HL-60 (cell line): Measurements from ENCODE around the gene PLXNB3.

Source experiments
- TF ChIP-seq, protein P1 (sequence below): IDR thresholded peaks from one replicate; pipeline ENCODE4 v1.5.1; 2011; ENCODE audit warnings: low read length, control low read depth, inconsistent platforms; ENCODE audit not compliant: insufficient read depth
- TF ChIP-seq, protein P2 (sequence below): IDR thresholded peaks from 2 replicates; pipeline ENCODE4 v1.6.1; 2012; ENCODE audit warnings: low read depth; ENCODE audit not compliant: insufficient replicate concordance

DNA sequence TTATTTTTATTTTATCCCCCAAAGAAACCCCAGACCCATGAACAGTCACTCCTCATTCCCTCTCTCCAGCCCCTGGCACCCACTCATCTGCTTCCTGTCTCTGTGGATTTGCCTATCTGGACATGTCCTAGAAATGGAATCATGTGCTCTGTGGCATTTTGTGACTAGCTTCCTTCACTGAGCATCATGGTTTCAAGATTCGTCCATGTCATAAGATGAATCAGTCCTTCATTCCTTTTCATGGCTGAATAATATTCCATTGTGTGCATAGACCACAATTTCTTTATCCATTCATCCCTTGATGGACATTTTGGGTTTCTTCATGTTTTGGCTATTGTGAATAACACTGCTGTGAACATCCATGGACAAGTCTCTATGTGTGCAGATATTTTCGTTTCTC is 29.2 kb upstream of the PLXNB3 start:
- TF ChIP-seq, protein P1, sequence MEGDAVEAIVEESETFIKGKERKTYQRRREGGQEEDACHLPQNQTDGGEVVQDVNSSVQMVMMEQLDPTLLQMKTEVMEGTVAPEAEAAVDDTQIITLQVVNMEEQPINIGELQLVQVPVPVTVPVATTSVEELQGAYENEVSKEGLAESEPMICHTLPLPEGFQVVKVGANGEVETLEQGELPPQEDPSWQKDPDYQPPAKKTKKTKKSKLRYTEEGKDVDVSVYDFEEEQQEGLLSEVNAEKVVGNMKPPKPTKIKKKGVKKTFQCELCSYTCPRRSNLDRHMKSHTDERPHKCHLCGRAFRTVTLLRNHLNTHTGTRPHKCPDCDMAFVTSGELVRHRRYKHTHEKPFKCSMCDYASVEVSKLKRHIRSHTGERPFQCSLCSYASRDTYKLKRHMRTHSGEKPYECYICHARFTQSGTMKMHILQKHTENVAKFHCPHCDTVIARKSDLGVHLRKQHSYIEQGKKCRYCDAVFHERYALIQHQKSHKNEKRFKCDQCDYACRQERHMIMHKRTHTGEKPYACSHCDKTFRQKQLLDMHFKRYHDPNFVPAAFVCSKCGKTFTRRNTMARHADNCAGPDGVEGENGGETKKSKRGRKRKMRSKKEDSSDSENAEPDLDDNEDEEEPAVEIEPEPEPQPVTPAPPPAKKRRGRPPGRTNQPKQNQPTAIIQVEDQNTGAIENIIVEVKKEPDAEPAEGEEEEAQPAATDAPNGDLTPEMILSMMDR, result no peak
- TF ChIP-seq, protein P2, sequence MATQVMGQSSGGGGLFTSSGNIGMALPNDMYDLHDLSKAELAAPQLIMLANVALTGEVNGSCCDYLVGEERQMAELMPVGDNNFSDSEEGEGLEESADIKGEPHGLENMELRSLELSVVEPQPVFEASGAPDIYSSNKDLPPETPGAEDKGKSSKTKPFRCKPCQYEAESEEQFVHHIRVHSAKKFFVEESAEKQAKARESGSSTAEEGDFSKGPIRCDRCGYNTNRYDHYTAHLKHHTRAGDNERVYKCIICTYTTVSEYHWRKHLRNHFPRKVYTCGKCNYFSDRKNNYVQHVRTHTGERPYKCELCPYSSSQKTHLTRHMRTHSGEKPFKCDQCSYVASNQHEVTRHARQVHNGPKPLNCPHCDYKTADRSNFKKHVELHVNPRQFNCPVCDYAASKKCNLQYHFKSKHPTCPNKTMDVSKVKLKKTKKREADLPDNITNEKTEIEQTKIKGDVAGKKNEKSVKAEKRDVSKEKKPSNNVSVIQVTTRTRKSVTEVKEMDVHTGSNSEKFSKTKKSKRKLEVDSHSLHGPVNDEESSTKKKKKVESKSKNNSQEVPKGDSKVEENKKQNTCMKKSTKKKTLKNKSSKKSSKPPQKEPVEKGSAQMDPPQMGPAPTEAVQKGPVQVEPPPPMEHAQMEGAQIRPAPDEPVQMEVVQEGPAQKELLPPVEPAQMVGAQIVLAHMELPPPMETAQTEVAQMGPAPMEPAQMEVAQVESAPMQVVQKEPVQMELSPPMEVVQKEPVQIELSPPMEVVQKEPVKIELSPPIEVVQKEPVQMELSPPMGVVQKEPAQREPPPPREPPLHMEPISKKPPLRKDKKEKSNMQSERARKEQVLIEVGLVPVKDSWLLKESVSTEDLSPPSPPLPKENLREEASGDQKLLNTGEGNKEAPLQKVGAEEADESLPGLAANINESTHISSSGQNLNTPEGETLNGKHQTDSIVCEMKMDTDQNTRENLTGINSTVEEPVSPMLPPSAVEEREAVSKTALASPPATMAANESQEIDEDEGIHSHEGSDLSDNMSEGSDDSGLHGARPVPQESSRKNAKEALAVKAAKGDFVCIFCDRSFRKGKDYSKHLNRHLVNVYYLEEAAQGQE, result no peak
